ENCODE measurements around the gene CTDP1.
A peak's percentile ranks its signal among the peaks of the same experiment; 100 is the strongest.

Gene CTDP1

DNA sequence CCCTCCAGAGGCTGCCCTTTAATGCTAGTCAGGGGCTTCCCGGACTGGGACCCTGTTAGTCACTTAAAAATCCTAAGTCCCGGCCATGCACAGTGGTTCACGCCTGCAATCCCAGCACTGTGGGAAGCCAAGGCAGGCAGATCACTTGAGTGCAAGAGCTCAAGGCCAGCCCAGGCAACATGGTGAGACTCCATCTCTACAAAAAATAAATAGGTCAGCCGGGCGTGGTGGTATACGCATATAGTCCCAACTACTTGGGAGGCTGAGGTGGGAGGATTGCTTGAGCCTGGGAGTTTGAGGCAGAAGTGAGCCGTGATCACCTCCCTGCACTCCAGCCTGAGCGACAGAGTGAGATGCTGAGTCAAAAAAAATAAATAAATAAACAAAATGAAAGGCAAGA lies 100.9 kb downstream of the CTDP1 start:
- DNase-seq (ENCODE audit: low spot score), result no peak
- FAIRE-seq, result no peak

DNA sequence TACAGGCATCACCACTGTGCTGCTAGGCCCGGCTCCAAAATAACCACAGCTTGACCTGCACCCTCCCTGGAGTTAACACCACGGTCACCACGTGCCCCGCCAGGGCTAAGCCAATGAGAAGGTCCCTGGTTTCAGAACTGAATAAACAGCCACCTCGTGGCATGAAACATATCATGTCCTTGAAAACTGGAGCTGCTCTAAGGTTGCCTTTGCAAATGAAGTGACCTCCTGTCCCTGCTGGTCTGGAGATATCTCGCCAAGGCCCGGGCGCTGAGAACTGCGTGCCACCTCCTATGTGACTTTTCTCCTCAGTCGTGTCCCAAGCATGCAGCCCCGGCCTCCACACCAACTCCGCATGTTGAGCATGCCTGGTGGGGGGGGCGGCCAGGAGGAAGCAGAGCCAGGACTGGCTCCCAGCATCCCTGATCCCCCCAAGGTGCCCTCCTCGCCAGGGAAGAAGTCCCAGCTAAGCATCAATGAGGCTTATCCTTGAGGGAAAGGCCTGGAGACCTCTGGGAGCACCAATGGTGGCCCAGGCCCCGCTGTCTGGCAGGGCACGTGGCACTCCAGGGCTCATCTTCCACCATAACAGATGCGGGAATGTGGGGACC lies 101.8 kb downstream of the CTDP1 start:
- DNase-seq (ENCODE audit: low spot score) (no peak), FAIRE-seq (no peak)

DNA sequence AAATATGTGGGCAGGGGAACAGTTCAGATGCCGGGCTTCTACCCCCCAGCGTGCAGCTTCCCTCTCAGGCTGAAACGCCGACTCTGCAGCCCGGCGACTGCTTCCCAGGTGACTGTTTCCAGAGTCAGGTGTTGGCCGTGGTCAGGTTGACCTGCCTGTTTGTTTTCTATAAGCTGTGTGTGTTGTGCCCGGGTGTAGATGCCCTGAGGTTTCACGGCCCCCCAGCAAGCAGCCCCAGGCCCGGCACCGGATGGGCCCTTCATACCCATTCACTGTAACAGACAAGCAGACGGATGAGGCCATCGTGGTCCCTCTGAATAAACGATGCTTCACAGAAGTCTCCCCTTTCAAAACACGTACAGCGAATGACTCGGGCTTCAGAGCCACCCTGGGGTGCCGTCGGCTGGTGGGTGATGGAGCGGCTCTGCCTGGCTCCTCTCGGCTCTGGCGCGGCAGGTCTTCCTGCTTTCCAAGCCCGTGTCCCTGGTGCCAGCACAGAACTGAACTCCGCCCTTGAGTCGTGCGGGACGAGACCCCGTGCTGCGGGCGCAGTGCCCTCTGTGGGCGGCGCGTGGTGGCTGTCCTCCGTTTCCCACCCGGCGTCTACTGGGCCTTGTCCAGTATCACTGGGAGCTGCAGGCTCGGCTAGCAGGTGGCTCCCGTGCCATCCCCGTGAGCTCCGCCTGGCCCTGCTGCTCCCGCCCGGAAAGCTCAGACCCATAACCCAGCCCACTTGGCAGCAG lies 103.1 kb downstream of the CTDP1 start:
- DNase-seq (ENCODE audit: low spot score) (no peak), FAIRE-seq (no peak)

DNA sequence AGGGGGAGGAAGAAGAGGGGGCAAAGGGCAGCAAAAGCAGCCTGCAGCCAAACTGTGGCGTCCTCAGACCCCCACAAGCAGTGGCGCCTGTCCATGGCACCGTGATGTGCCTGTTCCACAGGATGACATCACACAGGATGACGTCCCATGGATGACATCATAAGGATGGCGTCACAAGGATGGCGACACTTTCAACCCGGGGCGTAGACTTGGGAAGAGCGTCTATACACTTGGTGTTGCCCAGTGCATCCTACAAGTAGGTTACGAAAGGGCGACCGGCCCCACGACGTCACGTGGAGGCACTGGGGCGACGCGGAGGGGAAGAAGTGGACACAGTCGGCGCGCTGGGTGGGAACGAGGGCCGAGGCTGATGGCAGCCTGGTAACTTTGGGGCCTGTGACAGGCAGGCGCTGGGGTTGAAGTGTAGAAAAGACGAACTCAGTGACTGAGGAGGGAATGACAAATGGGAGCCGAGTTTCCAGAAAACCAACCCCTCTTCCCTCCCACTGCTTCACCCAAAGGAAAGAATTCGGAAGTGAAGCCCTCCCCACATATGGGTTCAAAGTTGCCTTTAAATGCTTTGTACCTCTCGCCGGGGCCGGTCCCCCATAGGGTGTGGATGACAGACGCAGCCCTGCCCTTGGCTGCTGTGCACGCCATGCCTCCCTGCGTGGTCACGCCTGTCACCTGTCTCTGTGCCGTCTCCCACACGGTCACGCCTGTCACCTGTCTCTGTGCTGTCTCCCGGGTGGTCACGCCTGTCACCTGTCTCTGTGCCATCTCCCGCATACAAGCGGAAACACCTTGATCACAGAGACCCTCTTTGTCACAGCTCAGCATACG lies 104.7 kb downstream of the CTDP1 start:
- FAIRE-seq, result no peak
- no peak for DNase-seq (ENCODE audit: low spot score)

DNA sequence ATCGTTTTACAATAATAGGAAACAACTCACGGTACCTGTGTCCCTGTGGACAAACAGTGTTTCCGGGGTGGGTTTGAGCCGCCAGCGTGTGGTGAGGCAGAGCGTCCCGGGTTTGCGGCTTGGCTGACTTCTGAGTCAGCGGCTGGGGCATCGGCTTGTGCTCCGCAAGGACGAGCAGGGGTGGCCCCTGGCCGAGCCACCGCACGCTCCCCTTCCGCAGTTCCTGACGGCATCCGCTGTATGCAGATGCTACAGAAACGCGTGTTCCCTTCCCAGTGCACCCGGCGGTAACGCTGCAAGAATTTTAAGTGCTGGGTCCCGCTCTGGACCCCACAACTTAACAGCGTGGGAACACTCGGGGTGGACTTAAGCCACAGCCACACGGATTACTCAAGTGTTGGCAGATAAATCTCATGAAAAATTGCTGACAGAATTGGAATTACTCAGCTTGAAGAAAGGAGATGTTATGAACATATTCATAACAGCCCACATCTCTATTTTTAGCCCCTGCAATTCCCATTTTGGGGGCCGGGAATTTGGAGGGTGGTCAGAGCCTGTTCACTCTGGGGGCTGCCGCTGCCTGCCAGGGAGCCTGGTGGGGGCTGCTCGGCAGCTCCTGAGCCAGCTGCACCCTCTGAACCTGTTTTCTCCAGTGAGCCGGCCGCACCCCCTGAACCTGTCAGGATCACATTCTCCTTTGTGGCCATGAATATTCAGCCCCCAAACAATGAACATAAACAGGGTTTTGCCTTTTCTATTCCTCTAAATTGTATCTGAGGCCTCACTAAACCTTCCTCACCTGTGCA lies 105.6 kb downstream of the CTDP1 start:
- peak; percentile 21 for FAIRE-seq
- DNase-seq (ENCODE audit: low spot score), result peak; percentile 41

DNA sequence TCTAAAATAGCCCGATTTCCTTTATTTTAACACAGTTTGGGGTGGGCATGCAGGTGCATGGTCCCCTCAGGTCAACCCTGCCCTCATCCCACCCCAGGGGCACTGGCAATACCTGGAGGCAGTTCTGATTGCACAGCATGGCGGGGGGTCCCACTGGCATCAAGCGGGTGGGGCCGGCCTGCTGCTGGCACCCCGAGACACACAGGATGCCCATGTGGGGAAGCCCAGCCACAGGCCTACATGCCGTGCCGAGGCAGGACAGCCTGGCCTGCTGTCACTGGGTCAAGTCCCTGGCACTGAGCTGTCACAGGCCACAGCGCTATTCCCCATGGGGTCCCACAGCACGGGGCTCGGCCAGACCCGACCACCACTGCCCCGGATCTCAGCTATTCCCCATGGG lies 106.2 kb downstream of the CTDP1 start:
- DNase-seq (ENCODE audit: low spot score) (no peak), FAIRE-seq (no peak)

DNA sequence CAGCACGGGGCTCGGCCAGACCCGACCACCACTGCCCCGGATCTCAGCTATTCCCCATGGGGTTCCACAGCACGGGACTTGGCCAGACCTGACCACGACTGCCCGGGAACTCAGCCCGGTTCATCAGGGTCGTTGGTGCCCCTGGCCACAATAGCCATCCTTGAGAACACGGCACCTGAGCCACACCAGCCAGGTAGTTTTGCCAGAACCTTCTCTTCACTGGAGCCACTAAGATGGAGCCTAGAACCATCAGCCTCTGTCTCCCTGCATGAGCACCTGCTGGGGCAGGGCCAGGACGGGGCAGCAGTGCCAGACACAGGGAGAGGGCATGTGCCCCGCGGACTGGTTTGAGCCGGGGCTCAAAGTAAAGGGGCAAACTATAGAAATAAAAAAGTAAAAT lies 106.7 kb downstream of the CTDP1 start:
- FAIRE-seq (no peak), DNase-seq (ENCODE audit: low spot score) (no peak)

DNA sequence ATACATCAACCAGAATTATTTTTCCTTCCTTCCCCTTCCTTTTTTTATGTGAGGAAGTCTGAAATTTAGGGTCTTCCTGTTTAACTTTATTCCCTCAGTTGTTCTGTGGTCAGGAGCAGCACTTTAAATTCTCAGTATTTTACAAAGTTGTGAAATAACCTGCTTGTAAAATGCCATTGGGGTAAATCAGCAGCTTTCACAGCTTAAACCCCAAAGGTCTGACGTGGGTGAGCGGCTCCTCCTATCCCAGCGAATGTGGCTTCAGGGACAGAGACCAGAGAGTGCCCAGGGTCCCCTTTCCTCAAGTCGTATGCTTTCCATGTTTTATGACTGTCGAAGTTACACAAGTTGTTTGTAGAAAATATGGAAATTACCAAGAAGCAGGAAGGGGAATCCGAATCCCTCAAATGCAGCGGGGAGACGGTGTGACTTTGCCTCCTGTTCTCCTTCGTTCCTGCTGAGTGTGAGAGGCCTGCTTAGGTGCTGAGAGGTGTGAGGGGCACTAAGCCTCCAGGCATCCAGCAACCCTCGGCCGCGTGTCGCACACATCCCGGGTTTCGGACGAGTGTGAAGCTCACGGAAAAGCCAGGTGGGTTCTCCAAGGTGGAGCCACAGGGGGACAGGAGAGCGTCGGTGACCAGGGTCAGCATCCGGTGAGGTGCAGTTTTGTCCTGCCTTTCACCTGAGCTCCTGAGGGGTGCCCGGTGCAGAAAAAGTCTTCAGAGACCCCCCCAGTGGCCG lies 107.4 kb downstream of the CTDP1 start:
- no peak for FAIRE-seq
- DNase-seq (ENCODE audit: low spot score), result no peak

DNA sequence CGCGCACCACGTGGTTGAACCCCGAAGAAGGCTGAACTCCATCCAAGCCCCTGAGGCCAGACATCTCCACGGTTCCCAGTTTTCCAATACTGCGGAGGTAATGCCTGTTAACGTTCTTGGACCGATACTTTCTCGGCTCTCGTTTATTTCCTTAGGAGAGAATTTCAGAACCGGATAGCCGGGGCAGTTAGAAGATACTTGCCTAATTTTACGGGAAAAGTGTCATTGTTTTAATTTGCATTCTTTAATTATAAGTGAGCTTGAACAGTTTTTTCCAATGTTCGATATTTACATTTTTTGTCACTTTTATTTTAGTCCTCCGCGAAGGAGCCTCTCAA lies 107.9 kb downstream of the CTDP1 start:
- FAIRE-seq (no peak), DNase-seq (ENCODE audit: low spot score) (no peak)

DNA sequence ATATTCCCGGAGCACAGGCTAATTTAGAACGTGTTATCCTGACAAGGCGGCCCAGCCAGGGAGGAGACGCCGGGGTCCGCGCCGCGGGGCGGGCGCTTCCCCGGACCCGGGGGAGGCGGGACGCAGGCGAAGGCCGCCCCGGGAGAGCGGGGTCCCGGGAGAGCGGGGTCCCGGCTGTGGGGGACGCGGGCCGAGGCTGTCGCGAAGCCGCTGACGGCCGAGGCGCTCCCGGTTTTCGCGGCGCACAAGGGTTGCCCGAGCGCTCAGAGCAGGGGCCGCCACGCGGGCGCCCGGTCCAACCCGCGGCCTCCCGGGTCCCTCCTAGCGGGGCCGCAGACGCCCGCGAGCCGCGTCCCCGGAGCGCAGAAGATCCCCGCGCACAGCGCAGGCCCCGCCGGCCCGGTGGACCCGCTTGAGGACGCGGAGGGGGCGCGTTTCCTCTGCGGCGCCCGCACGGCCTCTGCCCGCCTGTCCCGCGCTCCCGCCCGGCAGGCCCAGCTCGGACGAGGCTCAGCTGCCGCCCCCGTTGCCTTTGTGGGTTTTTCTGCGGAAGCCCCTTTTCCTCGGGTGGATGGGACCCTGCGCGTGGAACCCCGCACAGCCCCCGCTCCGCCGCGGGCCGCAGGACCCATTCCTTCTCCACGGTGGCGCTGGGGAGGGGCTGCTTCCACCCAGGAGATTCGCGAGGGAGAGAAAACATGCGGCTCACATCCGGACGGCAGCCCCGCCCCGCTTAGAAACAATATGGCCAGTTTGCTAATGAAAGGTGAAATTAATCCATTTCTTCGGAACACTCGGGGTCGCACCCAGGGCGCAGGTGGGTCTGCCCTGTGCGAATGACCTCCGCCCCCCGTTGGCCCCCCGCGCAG lies 108.5 kb downstream of the CTDP1 start:
- DNase-seq (ENCODE audit: low spot score), result no peak
- FAIRE-seq, result no peak

DNA sequence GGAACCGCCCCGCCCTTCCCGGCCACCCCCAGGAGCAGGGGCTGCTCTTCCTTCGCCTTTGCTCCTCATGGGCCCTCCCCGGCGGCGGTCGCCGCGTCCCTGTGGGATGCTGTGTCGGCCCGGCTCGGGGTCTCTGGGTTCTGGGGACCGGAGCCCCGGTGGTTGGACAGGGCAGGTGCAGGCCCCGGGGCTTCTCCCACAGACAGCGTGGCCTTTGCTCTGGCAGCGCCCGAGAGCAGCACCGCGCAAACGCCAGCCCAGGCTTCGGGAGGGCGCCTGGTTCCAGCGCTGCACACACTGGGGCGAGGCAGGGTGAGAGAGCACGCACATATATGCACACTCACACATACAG lies 109.1 kb downstream of the CTDP1 start:
- FAIRE-seq, result no peak
- no peak for DNase-seq (ENCODE audit: low spot score)

DNA sequence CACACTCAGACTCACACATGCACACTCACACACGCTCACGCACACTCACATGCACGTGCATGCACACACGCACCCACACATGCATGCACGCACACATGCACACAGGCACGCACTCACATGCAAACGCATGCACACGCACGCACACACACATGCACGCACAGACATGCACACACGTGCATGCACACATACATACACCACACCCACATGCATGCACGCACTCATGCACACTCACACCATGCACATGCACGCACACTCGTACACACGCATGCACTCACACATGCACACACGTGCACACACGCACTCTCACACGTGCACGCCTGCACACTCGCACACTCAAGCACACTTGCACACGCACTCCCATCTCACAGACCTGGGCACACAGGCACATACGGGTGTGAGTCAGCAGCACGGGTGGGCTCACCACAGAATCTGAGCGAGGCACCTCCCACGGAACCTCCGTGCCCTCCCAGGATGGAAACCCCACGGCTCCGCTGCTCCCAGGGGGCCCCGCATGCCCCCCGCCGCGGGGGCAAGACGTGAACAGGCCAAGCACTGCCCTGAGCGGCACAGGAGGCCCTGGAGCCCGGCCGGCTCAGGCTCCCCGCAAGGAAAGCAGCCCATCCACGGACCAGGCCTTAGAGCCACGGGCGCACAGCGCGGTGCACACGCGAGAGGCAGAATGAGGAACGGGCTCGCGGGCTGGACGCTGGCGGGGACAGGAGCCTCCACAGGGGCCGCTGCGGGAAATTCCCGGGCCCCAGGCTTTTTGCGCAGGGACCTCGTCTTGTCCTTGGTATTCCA lies 109.7 kb downstream of the CTDP1 start:
- DNase-seq (ENCODE audit: low spot score), result no peak
- no peak for FAIRE-seq

DNA sequence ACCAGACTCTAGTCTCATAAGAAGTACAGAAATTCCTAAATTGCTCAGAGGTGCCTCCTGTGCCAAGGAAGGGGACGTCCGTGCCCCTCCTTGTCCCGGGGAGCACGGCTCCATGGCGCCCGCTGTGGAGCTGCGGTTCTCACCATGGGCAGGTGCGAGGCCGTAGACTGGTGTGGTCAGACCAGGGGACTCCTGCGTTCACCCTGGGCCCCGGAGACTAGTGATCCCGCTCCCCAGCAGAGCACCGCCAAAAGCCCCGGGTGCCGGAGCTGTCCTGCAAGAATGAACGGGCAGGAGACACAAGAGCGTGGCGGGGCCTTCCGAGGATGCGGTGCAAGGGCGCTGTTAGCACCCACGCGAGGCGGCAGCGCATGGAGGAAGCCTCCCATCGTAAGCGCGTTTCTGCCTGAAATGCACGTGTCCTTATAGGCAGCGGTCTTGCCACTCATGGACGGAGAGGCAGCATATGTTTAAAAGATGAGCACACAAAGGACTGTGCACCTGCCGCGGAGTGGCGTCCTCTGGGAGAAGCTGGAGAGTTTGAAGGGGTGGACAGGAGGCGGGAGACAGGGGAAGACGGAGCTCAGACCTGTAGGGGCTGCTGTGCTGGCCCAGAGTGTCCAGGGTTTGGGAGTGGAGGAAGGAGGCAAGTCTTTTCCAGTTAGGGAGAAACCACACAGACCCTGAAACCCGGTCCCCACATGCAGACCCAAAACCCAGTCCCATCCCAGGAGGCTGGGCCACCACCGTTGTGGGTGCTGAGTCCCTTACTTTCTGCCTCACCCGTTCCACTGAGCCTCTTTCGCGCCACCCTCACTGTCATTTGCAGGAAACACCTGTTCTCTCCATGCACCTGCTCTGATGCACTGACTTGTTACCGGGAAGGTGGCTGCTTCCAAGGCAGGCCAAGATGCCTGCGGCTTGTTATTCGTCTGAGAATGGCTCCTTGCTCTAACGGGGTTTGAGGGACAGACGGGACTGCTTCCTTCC lies 110.6 kb downstream of the CTDP1 start:
- FAIRE-seq, result no peak
- DNase-seq (ENCODE audit: low spot score), result no peak

DNA sequence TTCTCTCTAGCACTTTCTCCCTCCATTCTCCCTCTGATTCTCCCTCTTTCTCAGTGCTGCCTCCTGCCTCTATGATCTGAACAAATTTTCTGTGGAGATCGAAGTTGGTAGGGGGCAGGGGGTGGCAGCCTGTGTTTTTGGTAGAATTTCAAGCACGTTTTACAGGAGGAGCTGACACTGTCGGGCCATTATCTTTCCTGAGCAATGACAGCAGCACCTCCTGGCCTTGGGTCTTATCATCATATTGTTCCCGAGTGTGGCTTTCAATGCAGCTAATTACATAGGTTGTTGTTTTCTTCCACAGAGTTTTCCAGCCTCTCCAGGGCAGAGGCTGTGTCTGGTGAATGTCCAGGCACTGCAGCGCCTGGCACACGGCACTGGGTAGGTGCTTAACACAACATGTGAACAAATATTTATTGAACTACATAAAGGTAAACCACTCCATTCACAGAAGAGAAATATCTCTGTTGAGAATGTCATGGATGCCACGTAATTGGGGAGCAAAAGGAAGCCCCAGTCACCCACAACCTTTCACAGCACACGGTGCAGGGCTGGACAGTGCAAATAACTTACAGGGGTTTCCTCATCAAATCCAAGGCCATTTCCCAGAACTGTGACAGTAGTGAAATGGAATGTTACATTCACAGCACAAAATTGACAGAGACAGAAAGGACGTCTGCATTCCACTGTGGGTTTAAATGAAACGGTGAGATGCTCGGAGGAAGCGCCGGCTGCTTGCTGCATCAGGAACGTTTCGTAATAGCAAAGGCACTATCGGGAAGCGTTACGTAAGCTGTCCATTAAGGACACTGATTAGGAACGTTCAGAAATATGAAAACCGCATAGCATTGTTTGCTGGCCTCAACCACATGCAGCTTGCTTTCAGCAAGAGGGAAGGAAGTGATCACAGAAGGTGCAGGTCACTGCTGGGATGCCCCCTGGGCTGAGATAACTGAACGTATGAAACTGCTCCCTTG lies 111.7 kb downstream of the CTDP1 start:
- peak; percentile 63 for FAIRE-seq
- peak; percentile 86 for DNase-seq (ENCODE audit: low spot score)

DNA sequence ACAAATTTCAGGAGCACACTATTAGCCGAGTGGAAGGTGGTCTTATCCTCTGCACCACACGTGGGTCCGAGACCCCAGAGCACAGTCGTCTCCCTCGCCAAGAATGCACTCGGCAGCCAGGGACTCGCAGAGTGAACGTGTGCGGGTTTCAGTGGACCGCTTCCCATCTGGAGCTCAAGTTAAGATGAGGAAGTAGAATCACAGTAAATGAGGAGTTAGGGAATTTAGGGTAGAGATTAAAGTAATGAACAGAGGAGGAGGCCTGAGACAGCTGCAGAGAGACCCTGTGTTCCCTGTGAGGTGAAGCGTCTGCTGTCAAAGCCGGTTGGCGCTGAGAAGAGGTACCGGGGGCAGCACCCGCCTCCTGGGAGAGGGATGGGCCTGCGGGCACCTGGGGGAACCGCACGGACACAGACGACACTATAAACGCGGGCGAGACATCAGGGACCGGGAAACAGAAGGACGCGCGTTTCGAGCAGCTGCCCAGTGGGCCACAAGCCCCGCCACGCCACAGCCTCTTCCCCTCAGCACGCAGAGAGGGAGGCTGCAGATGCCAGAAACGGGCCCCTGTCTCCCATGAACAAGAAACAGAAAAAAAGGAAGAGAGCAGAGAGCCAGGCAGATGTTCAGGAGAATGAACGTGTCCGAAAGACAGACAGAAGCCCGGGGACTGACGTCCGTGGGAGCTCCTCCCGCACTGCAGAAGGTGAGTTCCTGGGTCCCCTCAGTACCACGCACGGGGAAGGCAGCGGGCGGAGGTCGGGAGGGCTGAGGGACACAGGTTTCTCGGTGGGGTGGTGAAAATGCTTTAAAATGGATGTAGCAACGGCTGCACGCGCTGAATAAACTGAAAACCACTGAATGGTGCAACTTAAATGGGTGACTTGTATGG lies 112.7 kb downstream of the CTDP1 start:
- FAIRE-seq, result no peak
- DNase-seq (ENCODE audit: low spot score), result no peak

DNA sequence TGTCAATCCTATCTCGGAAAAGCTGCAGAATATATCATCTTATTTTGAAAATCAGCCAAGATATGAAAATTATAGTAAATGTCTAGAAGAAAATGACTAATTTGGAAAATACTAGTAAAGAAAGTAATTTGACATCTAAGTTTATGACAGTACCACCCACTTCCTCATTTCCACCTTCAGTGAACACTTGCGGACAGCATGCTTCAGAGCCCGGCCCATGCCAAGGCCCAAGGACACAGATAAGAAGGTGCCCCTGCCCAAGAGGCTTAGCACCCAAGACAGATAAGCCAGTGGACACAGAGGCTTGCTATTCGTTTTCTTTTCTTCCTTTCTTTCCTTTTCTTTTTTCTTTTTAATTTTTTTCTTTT lies 113.4 kb downstream of the CTDP1 start:
- FAIRE-seq (no peak), DNase-seq (ENCODE audit: low spot score) (no peak)
